NCI-H1694 (cell line): ENCODE data around the gene PKD1.
A peak's percentile ranks its signal among the peaks of the same experiment; 100 is the strongest.

Source experiments
- DNase-seq: peaks from one replicate; lab custom pipeline; 2025; lab: John Stamatoyannopoulos, UW

PKD1 gene

GRCh38 chr16:2170080-2170479 lies 34.4 kb upstream of the PKD1 start:
- DNase-seq, result no peak

GRCh38 chr16:2167068-2167638 lies 31.5 kb upstream of the PKD1 start:
- no peak for DNase-seq

GRCh38 chr16:2166263-2167067 lies 30.8 kb upstream of the PKD1 start:
- DNase-seq, result no peak

- DNase-seq, result no peak
Measured at GRCh38 chr16:2165861-2166260, 30.2 kb upstream of the PKD1 start.

GRCh38 chr16:2163211-2163881 lies 27.6 kb upstream of the PKD1 start:
- DNase-seq, result no peak

- DNase-seq, result no peak
Measured at GRCh38 chr16:2162676-2163118, 27.0 kb upstream of the PKD1 start.

- DNase-seq, result no peak
Measured at GRCh38 chr16:2161911-2162310, 26.2 kb upstream of the PKD1 start.

- no peak for DNase-seq
Measured at GRCh38 chr16:2160915-2161551, 25.3 kb upstream of the PKD1 start.

- no peak for DNase-seq
Measured at GRCh38 chr16:2159175-2159838, 23.6 kb upstream of the PKD1 start.

GRCh38 chr16:2158262-2158638 lies 22.6 kb upstream of the PKD1 start:
- DNase-seq, result no peak

GRCh38 chr16:2157480-2158261 lies 22.0 kb upstream of the PKD1 start:
- no peak for DNase-seq

- no peak for DNase-seq
Measured at GRCh38 chr16:2156849-2157224, 21.1 kb upstream of the PKD1 start.

- DNase-seq, result no peak
Measured at GRCh38 chr16:2155977-2156848, 20.5 kb upstream of the PKD1 start.

- peak; percentile 99 for DNase-seq
Measured at GRCh38 chr16:2155091-2155950, 19.6 kb upstream of the PKD1 start, which contains the start of gene TRAF7. TSS of gene TRAF7 (plus strand) at chr16:2155782. CDS start at chr16:2163921, 8,139 bp downstream.

- DNase-seq, result no peak
Measured at GRCh38 chr16:2154533-2155090, 18.9 kb upstream of the PKD1 start.

- no peak for DNase-seq
Measured at GRCh38 chr16:2152695-2153506, 17.2 kb upstream of the PKD1 start.

- no peak for DNase-seq
Measured at GRCh38 chr16:2151188-2152091, 15.7 kb upstream of the PKD1 start.
